ENCODE data around the gene PCMTD2.
"Not testable (repeated sequence)": the region's sequence is repeated elsewhere in the genome, so short reads cannot be mapped to it uniquely, and the experiment has no call there.

PCMTD2 gene

DNA sequence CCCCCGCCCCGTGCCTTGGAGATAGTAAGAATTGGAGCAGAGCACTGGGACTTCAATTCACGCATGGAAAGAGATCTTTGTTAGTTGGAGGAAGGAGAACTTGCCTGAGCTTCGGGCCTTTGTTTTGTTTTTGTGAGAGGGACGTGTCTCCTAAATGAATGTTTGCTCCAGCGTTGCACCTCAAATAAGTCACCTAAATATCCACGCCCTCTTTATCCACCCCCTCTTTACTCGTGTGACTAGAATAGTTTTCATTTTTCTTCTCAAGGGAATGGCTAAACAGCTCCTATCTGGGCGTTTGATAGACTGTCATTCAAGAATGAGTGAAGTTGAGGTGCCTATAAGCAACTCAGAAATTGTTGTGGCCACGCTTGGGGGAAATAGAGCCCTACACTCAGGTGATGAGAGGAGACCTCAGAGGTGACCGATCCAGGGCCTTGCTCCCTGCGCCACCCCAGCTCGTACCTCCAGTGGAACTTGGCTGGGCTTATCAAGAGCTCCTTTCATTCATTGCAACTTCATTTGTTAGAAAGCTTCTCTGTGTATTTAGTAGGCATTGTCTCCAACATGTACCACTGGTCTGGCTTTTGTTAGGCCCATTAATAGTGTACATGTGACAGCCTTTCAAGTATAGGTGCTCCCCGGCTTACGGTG is 861 bp downstream of the PCMTD2 start:
- DNase-seq (ENCODE audit: low spot score), result peak; percentile 13

DNA sequence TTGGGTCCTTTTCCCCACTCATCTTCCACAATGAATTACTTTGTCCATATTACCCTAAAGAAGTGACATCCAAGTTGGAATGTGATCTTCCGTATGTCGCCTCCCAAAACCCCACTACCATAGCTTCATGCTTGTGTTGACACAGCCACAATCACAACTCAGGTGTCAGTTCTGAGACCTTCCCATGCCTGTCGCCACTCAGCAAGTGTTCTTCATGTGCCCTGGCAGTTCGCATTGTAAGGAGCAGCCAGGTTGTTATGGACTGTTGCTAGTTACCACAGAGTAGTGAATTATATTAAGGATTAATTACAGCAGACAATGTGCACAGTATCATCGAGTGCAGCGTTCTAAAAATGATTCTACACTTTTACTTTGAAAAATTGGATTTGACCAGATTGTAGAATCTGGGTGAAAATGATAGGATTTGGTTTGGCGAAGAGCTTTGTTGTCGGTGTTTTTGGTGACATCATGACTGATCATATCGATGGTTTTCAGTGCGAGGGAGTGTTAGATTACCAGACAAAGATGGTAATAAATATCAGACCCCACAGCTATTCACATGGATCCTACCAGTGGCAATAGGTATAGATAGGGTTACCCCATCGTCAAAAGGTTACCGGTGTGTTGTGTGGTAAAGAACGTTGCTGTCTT is 1.7 kb downstream of the PCMTD2 start:
- no peak for DNase-seq (ENCODE audit: low spot score)

DNA sequence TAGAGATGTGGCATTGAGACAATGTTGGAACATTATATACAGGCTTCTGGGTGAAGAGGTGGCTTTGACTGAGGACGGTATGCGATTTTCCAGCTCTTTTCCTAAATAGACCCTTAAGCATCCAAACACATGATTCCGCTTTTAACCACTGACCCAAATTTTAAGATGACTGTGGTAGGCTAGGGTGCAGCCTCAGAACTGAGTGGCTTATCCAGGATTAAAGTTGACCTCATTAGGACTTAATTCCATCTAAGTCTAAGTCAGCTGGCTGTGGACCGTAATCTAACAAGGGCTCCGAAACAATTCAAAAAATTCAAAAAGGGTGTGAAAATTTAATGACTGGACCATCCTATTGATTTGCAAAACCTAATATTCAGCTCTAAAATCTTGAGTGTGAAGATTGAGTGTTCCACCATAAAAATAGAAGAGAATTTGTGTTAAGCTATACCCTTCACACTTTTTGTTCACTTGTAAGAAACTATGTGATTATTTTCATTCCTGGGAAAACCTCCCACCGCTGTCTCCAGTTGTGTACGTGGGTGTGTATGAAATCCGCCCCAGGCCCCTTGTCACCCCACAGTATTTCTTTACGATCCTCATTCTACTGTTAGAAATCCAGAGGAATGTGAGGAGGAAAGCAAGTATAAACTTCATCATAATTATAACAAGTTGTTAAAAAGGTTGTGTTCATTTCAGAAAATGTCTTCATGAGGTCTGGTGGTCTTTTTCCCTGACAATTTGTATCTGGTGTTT is 2.7 kb downstream of the PCMTD2 start:
- DNase-seq (ENCODE audit: low spot score), result no peak

DNA sequence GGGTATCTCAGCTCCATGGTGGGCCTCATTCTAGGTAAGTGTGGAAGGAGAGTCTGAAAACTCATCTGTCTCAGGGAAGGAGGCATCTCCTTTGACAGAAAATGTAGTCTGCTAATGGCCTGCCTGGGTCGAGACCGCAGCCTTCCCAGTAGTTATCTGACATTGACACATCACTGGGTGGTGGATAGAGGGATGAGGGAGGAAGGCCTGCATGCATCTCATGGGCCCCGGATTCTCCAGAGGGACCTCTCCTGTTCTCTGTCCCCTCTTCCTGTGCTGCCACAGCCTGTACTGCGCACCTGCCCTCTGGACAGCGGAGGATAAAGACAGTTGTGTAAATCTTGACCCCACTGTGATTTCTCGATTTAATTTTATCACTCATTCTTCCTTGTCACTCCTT is 4.7 kb downstream of the PCMTD2 start:
- DNase-seq (ENCODE audit: low spot score), result no peak

DNA sequence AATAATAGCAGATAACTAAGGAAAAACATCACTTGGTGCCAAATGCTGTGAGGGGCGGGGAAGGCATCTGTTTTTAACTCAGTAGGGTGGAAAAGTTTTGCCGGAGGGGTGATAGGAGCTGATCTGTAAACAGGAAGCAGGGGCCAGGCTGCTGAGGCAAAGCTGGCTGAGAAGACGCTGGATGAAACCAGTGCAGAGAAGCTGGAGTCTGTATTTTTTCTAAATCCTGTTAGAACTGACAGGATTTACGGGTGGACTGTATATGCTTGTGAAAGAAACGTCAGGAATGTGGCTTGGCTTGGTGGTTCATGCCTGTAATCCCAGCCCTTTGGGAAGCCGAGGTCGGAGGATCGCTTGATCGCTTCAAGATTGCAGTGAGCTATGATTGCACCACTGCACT is 5.6 kb downstream of the PCMTD2 start:
- no peak for DNase-seq (ENCODE audit: low spot score)

DNA sequence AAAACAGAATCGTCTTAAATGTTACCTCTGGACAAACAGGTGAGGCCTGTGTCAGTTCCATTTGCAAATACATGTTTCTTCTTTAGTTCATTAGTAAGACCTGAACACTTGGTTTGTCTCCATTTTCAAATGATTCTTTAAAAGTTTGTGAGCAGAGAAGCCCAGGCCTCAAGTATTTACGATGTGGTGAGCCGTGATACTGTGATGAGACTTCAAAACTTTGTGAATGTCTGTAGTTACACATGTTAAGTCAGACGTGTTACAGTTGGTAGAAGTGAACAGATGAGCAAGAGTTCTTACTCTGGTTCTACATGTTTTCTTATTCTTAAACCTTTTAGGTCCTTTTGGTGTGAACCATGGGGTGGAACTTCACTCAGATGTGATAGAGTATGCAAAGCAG is 8.5 kb downstream of the PCMTD2 start:
- DNase-seq (ENCODE audit: low spot score), result no peak

DNA sequence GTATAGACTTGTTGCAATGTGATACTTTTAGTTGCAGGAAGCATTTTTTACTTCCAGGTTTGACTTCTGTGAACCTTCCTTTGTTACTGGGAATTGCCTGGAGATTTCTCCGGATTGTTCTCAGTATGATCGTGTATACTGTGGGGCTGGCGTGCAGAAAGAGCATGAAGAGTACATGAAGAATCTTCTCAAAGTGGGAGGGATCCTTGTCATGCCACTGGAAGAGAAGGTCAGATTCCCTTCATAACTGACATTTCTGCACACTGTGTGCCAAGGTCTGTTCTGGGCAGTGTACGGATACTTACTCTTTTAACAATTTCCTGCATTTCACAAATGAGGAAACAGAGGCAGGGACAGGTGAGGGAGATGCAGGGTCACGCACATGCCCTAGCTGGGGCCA is 9.7 kb downstream of the PCMTD2 start:
- no peak for DNase-seq (ENCODE audit: low spot score)

DNA sequence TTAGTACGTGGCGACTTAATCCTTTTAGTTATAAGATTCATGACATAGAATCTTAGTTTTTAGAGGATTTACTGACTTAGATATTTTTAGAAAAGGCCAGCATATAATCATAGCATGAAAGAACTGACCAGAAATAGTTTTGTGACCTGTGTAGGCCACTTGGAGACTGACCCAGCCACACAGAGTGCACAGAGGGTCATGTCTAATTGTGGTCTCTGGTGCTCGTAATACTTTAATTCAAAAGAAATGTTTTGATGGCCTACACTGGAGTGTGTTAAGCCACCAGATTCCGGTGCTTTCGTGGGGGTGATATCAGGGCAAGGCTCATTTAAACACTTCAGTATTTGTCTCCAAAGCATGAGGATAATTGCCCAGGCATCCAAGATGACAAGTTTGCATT is 11.4 kb downstream of the PCMTD2 start:
- no peak for DNase-seq (ENCODE audit: low spot score)

DNA sequence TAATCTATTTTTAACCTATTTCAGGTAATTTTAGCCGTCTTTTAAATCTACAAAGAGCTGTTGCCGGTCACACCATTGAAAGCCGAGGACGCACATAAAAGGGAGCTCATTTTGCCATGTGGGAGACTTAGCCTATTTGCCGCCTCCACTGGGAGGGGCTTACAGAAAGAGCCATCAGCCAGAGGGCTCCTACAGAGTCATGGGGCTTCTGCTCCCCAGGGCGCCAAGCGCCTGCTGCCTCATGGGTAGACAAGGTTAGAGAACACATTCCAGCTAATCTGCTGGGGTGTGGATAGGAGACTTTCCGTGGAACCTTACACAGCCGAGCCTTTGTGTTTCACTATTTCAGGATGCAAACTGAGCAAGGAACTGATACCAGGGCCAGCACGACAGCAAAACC is 12.6 kb downstream of the PCMTD2 start:
- DNase-seq (ENCODE audit: low spot score), result no peak

DNA sequence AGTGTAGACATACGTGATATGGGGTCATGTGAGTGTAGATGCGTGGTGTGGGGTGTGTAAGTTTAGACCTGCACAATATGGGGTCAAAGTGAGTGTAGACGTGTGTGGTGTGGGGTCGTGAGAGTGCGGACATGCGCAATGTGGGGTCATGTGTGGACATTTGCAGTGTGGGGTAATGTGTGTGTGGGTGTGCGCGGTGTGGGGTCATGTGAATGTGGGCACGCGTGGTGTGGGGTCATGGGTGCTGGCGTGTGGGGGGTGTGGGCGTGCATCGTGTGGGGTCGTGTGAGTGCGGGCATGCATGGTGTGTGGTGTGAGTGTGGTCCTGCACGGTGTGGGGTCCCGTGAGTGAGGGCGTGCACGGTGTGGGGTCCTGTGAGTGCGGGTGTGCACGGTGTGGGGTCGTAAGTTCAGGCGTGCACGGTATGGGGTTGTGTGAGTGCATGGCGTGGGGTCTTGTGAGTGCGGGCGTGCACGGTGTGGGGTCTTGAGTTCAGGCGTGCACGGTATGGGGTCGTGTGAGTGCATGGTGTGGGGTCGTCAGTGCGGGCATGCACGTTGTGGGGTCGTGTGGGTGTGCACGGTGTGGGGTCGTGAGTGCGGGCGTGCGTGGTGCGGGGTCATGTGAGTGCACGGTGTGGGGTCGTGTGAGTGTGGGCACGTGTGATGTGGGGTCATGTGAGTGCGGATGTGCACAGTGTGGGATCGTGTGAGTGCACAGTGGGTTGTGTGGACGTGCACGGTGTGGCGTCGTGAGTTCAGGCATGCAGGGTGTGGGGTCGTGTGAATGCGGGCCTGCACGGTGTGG is 14.3 kb downstream of the PCMTD2 start:
- DNase-seq (ENCODE audit: low spot score), result no peak

DNA sequence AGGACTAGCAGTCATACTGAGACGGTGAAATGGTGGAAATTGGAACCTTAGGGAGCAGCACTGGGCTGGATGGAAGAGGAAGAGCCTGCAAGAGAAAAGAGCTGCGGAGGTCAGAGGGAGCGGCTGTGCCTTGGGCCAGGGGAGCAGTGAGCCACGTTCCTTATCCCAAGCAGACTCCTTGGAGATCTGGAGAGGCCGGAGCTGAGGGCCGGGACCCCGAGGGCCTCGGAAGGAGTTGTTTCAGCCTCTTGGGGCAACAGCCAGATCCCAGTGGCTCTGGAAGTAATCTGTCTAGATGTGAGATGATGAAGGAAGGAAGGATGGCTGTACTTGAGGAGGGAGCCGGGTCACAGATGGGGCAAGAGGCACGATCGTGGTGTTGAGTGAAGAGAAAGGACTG is 16.1 kb downstream of the PCMTD2 start:
- no peak for DNase-seq (ENCODE audit: low spot score)

DNA sequence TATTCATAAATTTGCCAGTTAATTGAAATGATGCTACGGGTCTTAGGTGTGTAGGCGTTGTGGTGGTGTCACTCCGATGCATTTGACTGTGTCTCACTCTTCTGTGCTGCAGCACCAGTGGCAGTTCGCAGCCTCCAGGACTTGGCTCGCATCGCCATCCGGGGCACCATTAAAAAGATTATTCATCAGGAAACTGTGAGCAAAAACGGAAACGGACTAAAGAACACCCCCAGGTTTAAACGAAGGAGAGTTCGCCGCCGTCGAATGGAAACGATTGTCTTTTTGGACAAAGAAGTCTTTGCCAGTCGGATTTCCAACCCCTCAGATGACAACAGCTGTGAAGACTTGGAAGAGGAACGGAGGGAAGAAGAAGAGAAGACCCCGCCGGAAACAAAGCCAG is 17.6 kb downstream of the PCMTD2 start:
- no peak for DNase-seq (ENCODE audit: low spot score)

DNA sequence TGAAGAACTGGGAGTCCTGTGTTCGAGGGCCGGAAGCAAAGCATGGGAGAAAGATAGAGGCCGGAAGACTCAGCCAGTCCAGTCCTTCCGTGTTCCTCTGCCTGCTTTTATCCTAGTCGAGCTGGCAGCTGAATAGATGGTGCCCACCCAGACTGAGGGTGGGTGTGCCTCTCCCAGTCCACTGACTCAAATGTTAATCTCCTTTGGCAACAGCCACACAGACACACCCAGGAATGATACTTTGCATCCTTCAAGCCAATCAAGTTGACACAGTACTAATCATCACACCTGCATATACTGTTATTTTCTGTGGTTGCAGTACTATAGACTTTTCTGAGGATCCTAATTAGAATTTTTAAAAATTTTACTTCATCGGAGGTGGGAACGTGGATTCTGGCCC is 21.3 kb downstream of the PCMTD2 start:
- no peak for DNase-seq (ENCODE audit: low spot score)

DNA sequence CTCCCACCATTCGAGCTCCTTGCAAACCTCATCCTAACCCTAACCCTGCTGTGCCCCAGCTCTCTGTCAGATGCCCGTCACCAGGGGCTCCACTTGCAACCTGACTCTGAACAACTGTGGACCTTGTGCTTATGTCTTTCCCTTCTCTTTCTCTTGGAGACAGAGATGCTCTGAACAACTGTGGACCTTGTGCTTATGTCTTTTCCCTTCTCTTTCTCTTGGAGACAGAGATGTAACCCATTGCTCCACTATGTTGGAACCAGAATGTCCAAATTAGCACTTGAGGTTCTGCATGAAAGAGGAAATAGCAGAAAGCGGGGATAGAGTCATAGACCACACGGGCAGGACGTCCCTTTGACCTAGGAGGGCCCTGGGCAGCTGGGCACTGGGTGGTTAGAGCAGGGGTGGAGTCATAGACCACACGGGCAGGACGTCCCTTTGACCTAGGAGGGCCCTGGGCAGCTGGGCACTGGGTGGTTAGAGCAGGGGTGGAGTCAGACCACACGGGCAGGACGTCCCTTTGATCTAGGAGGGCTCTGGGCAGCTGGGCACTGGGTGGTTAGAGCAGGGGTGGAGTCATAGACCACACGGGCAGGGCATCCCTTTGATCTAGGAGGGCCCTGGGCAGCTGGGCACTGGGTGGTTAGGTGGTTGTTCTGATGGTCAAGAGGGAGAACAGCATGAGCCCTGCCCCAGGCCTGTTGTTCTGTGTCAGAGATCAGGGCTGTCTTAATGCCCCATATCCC is 22.2 kb downstream of the PCMTD2 start:
- no peak for DNase-seq (ENCODE audit: low spot score)

DNA sequence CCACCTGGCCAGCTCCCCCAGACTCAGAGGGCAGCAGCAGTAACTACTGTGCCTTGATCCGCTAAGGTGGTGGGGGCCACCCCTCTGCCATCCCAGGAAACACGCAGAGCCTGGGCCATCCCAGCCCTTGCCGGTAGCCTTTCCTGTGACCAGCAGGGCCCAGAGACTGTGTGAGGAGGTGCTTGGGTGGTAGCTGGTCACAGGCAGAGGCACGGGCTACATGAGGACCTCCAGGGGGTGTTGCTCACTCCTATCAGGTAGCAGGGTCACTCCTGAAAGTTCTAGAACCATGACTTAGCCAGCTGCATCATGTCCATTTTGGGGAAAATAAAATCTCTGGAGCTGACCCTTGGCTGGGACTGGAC is 22.8 kb downstream of the PCMTD2 start:
- no peak for DNase-seq (ENCODE audit: low spot score)

DNA sequence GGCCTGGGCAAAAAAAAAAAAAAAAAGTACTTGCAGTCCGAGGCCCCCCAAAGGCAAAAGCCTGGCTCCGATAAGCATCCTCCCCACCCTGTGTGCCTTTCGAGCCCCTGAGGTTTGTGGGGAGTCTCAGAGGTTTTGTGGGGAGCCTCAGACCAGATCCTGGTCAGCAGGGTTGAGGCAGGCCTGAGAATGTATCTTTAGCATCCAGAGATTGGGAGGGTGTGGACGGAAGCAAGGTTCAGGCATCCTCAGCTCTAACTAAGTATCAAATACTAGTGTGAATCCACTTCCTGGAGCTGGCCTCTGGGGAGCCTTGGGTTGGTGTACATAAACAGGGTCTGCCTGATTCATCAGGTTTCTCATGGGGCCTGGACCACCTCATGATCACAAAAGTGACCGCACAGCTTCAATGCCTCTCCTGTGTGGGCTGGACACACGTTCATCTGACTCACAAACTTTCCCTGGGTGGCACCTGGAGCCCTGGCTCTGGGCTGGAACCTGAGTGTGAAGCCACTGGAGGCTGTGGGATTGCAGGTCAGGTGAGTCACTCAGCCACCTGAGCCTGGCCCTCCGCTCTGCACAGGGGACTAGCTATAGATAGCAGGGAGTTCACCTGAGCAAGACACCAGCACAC is 24.4 kb downstream of the PCMTD2 start:
- no peak for DNase-seq (ENCODE audit: low spot score)

DNA sequence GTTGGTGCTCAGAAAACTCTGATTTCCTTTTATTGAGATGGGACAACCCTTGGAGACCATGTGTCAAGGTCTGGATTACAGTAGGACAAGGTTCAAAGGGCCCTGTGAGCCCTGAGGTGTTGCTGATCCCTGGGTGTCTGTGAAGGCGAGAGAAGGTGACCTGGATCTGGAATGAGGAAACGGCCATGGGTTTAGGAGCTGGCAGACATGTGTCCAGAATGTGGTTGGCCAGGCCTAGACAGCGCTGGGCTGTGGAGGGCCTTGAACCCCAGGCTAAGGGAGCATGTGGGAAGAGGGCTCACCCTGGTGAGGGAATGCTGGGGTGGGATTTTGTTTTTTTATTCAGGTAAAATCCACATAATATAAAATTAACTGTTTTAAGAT is 24.9 kb downstream of the PCMTD2 start:
- DNase-seq (ENCODE audit: low spot score), result no peak

DNA sequence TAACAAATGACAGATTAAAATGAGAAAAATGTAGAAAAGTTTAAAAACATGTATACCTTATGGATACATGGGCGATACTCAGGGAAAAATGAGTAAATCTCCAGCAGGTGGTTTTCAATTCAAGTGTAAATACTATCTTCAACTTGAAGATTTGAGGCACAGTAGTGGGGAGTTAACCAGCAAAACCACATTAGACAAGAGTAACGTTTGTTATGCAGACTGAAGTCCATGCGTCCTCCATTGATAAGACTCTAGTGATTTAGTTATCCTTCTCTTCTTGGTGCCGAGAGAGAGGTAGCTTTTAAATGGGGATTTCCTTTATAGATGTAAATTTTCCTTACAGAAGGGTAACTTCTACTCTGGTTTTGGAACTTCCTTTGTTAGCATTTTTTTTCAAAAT is 28.1 kb downstream of the PCMTD2 start:
- no peak for DNase-seq (ENCODE audit: low spot score)

DNA sequence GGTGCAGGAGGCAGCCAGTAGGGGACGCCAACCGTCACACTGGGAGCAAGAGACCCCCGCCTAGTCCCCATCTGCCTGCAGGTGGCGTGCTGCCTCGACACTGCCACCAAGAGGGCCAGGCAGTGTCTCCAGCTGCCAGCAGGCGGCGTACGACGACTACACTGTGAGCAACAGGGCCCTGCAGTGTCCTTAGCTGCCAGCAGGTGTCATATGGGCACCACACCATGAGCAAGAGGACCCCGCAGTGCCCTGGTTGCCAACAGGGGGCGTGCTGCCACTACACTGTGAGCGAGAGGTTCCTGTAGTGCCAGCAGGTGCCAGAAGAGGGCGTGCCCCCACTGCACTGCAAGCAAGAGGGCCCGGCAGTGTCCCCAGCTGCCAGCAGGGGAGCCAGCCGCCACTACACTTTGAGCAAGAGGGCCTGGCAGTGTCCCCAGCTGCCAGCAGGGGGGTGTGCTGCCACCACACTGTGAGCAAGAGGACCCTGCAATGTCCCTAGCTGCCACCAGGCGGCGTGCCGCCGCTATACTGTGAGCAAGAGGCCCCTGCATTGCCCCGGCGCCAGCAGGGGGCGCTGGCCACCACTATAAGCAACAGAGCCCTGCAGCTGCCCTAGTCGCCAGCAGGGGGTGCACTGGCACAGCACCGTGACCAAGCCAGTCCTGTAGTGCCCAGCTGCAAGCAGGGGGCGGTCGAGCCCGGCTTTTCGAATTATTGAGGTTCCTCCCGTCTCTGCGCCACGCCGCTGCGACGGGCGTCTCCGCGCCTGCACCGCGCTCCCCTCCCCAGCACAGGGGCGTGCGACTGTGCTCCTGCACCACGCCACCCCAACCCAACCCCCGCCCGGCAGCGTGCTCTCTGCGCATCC is 30.3 kb downstream of the PCMTD2 start:
- DNase-seq (ENCODE audit: low spot score), result peak; percentile 28

DNA sequence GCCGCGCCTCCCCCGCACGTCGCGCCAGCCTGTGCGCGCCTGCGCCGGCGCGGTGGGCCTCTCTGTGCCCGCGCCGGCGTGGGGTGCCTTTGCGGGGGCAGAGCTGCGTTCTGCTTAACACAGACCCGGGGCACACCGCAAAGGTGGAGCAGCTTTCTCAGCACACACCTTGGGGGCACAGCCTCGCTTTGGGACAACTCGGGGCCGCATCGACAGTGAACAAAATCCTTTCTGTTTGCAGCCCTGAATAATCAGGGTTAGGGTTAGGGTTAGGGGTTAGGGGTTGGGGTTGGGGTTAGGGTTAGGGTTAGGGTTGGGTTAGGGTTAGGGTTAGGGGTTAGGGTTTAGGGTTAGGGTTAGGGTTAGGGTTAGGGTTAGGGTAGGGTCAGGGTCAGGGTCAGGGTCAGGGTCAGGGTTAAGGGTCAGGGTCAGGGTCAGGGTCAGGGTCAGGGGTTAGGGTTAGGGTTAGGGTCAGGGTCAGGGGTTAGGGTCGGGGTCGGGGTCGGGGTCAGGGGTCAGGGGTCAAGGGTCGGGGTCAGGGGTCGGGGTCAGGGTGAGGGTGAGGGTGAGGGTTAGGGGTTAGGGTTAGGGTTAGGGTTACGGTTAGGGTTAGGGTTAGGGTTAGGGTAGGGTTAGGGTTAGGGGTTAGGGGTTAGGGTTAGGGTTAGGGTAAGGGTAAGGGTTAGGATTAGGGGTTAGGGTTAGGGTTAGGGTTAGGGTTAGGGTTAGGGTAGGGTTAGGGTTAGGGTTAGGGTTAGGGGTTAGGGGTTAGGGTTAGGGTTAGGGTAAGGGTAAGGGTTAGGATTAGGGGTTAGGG is 31.1 kb downstream of the PCMTD2 start:
- not testable (repeated sequence) for DNase-seq (ENCODE audit: low spot score)

All from globus pallidus (tissue), 1 donor.